KOPT-K1 (cell line): Measurements from ENCODE around the gene RAI1.
A peak's percentile ranks its signal among the peaks of the same experiment; 100 is the strongest.
"Not testable (repeated sequence)": the region's sequence is repeated elsewhere in the genome, so short reads cannot be mapped to it uniquely, and the experiment has no call there.

Experiments used
- H3K27ac ChIP-seq: fragments of 200-600 bp; sonication (generic); 2 replicates; pipeline ENCODE4 v1.5.1; 2016; ENCODE audit warnings: antibody characterized with exemption, mild to moderate bottlenecking, low read depth, low read length; ENCODE audit not compliant: poor library complexity, severe bottlenecking
- H3K36me3 ChIP-seq: fragments of 200-600 bp; sonication (generic); 2 replicates; pipeline ENCODE4 v1.5.1; 2017; ENCODE audit warnings: antibody characterized with exemption, mild to moderate bottlenecking, low read length, moderate library complexity; ENCODE audit not compliant: insufficient read depth
- H3K9me3 ChIP-seq: fragments of 200-600 bp; sonication (generic); 2 replicates; pipeline ENCODE4 v1.5.1; 2017; ENCODE audit warnings: antibody characterized with exemption, low read length, mild to moderate bottlenecking; ENCODE audit not compliant: insufficient read depth, poor library complexity, severe bottlenecking

RAI1 gene

GRCh38 chr17:17681187-17681743 lies at the start of gene RAI1:
RAI1 (plus strand) TSS chr17:17681458; CDS start chr17:17792949, 111,491 bp downstream.
- Histone ChIP-seq H3K27ac (peak within 1 kb of the TSS; percentile 92), H3K9me3 (no peaks in the 10 kb centered on the region), H3K36me3 (peaks cover 8% of the 10 kb centered on the region; the same call in 1 of the 2 replicates)

DNA sequence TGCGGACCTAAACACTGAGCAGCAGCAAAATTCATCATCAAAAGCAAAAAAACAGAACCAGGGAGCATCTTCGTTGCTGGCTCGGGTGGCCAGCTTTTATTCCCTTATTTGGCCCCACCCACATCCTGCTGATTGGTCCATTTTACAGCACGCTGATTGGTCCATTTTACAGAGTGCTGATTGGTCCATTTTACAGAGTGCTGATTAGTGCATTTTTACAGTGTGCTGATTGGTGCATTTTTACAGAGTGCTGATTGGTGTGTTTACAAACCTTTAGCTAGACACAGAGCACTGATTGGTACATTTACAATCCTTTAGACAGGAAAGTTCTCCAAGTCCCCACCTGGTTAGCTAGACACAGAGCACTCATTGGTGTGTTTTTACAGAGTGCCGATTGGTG lies 48.6 kb upstream of the RAI1 start:
- not testable (repeated sequence) for H3K27ac ChIP-seq, H3K36me3 ChIP-seq, H3K9me3 ChIP-seq

- H3K27ac ChIP-seq: no peak overlapping the region
- H3K9me3 ChIP-seq: no peaks in the 10 kb centered on the region
- no peaks in the 10 kb centered on the region for H3K36me3 ChIP-seq
Measured at GRCh38 chr17:17633310-17633709, 47.9 kb upstream of the RAI1 start.

- H3K36me3 ChIP-seq: no peaks in the 10 kb centered on the region
- H3K27ac ChIP-seq: no peak overlapping the region
- H3K9me3 ChIP-seq: no peaks in the 10 kb centered on the region
Measured at GRCh38 chr17:17635126-17635525, 46.1 kb upstream of the RAI1 start.

DNA sequence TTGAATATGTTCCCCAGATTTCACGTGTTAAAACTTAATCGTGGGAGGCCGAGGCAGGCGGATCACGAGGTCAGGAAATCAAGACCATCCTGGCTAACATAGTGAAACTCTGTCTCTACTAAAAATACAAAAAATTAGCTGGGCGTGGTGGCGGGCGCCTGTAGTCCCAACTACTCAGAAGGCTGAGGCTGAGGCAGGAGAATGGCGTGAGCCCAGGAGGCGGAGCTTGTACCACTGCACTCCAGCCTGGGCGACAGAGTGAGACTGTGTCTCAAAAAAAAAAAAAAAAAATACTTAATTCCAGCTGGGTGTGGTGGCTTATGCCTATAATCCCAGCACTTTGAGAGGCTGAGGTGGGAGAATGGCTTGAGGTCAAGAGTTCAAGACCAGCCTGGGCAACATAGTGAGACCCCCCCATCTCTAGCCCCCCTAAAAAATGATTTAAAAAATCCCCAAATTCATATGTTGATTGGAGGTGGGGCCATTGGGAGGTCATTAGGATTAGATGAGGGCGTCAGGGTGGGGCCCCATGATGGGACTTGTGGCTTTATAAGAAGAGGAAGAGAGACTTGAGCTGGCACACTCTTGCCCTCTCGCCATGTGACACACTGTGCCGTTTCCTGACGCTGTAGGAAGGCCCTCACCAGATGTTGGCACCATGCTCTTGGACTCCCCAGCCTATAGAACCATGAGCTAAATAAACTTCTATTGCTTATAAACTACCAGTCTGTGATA lies 45.6 kb upstream of the RAI1 start:
- H3K9me3 ChIP-seq, H3K27ac ChIP-seq, H3K36me3 ChIP-seq: not testable (repeated sequence)

DNA sequence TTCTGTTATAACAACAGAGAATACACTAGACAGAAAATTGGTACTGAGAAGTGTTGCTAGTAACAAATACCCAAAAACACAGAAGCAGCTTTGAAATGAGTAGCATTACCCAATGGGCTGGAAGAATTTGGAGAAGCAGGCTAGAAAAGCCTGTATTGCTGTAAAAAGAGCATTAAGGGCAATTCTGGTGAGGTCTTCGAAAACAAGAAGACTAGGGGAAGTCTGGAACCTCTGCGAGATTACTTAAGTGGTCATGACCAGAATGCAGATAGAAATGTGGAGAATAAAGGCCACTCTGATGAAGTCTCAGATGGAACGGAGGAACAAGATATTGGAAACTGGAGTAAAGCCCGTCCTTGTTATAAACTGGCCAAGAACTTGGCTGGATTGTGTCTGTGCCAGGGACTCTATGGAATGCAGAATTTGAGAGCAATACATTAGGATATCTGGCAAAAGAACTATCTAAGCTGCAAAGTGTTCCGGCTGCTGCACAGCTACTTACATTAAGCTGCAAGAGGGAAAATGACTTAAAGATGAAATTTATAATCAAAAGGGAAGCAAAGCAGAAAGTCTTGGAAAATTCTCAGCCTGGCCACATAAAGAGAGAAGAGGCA lies 44.9 kb upstream of the RAI1 start:
- Histone ChIP-seq H3K36me3 (no peaks in the 10 kb centered on the region), H3K9me3 (no peaks in the 10 kb centered on the region), H3K27ac (no peak overlapping the region)

DNA sequence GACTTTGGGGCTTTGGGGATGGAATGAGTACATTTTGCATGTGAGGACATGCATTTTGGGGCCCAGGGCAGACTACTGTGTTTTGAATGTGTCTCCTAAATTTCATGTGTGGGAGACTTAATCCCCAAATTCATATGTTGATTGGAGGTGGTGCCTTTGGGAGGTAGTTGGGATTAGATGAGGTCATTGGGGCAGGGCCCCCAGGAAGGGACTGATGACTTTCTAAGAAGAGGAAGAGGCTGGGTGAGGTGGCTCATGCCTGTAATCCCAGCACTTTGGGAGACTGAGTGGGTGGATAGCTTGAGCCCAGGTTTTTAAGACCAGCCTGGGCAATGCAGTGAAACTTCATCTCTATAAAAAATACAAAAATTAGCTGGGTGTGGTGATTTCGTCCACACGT lies 42.8 kb upstream of the RAI1 start:
- Histone ChIP-seq H3K9me3 (no peaks in the 10 kb centered on the region), H3K36me3 (no peaks in the 10 kb centered on the region), H3K27ac (no peak overlapping the region)

DNA sequence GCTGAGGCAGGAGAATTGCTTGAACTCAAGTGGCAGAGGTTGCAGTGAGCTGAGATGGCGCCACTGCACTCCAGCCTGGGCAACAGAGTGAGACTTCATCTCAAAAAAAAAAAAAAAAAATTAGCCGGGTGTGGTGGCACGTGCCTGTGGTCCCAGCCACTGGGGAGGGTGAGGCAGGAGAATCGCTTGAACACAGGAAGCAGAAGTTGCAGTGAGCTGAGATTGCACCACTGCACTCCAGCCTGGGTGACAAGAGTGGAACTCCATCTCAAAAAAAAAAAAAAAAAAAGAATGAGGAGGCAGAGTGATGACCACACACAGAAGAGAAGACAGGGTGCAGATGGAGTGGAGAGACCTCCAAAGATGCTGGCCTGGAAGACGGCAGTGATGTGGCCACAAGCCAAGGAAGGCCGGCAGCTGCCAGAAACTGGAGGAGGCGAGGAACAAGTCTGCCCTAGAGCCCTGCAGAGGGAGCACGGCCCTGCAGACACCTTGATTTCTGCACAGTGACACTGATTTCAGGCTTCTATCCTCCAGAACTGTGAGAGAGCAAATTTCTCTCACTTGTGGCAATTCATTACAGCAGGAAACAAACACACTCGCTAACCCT lies 41.5 kb upstream of the RAI1 start:
- H3K27ac ChIP-seq, H3K36me3 ChIP-seq, H3K9me3 ChIP-seq: not testable (repeated sequence)

- Histone ChIP-seq H3K27ac (no peak overlapping the region), H3K36me3 (no peaks in the 10 kb centered on the region)
Measured at GRCh38 chr17:17641621-17642409, 39.4 kb upstream of the RAI1 start.

GRCh38 chr17:17645148-17645547 lies 36.1 kb upstream of the RAI1 start:
- not testable (repeated sequence) for H3K9me3 ChIP-seq, H3K36me3 ChIP-seq, H3K27ac ChIP-seq

More at GRCh38 chr17:17641621-17642409, 39.4 kb upstream of the RAI1 start:
- no peaks in the 10 kb centered on the region for H3K9me3 ChIP-seq

DNA sequence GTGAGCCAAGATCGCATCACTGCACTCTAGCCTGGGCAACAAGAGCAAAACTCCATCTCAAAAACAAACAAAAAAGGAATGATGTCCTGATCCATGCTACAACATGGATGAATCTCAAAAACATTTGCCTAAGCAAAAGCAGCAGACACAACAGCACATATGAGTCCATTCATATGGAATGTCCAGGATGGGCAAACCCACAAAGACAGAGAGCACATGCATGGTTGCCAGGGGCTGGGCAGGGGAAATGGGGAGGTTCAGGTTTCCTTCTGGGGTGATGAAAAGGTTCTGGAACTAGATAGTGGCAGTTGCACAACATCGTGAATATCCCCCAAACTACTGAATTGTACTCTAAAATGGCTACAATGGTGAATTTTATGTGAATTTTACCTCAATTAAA lies 35.3 kb upstream of the RAI1 start:
- Histone ChIP-seq H3K36me3 (no peaks in the 10 kb centered on the region), H3K9me3 (peaks cover 4% of the 10 kb centered on the region), H3K27ac (no peak overlapping the region)

DNA sequence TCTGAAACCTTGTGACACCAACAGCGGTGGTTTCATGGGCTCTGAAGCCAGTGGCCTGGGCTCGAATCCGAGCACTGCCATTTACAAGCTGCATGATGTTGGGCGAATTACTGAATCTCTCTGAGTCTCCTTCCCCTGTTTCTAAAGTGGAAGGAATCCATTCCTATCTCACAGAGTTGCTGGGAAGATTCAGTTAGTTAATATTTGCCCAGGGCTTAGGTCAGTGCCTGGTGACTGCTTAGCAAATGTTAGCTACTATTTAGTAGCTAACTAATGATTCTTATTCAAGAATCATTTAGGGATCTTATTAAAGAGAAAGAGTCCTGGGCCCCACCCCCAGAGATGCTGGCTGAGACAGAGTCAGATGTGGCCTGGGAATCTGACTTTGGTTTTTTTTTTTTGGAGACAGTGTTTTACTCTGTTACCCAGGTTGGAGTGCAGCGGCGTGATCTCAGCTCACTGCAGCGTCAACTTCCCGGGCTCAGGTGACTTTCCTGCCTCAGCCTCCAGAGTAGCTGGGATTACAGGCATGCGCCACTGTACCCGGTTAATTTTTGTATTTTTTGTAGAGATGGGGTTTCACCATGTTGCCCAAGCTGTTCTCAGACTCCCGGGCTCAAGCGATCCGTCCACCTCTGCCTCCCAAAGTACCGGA lies 33.6 kb upstream of the RAI1 start:
- Histone ChIP-seq H3K36me3 (no peaks in the 10 kb centered on the region), H3K27ac (no peak overlapping the region), H3K9me3 (peaks cover 4% of the 10 kb centered on the region)

- no peak overlapping the region for H3K27ac ChIP-seq
- no peaks in the 10 kb centered on the region for H3K36me3 ChIP-seq
- H3K9me3 ChIP-seq: peaks cover 4% of the 10 kb centered on the region
Measured at GRCh38 chr17:17648762-17649161, 32.5 kb upstream of the RAI1 start.

GRCh38 chr17:17650959-17651358 lies 30.3 kb upstream of the RAI1 start:
- Histone ChIP-seq H3K9me3 (peaks cover 4% of the 10 kb centered on the region), H3K27ac (no peak overlapping the region), H3K36me3 (no peaks in the 10 kb centered on the region)
